GM20431 (cell line): ENCODE results near the gene FGFRL1.
"Not testable (repeated sequence)": the region's sequence is repeated elsewhere in the genome, so short reads cannot be mapped to it uniquely, and the experiment has no call there.

ENCODE experiments used
- in situ Hi-C: fragments of 300-500 bp; cut with MseI, MboI; formaldehyde crosslinking; loops from one replicate; pipeline ENCODE4 v1.15.0; 2020; ENCODE audit warnings: low sequenced_read_pairs; ENCODE audit not compliant: unreplicated experiment

Gene FGFRL1

DNA sequence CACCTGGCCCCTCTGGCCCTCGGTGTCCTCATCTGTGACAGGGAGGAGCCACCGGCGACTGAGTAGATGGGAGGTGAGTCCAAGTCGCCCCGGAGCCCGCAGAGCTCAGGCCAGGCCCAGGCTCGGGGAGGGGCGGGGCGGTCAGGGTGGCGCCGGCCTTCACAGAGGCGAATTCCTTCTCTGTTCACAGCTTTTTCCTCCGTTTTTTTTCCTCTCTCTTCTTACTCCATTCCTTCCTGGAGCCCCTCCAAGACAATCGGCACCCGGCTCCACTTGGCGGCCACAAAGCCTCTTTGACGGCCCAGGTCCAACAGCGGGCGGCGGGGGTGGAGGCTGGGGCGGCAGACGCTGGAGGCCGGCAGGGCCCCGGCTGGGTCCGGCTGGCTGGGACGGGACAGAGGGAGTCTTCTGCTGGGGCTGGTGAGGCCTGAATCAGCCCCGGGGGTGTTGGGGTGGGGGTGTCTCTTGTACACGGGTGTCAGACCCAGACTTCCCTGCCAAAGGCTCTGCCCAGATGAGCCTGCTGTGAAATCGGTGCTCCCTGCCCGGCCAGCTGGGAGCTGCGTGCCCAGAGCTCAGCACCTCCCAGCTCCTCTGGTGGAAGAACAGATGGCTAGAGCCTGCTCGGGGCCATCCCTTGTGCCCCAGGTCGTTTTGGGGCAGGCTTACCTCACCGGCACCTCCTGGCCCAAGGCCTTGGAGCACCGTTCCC, 22.6 kb downstream of the FGFRL1 start:
- in situ Hi-C loops = no loop called here

DNA sequence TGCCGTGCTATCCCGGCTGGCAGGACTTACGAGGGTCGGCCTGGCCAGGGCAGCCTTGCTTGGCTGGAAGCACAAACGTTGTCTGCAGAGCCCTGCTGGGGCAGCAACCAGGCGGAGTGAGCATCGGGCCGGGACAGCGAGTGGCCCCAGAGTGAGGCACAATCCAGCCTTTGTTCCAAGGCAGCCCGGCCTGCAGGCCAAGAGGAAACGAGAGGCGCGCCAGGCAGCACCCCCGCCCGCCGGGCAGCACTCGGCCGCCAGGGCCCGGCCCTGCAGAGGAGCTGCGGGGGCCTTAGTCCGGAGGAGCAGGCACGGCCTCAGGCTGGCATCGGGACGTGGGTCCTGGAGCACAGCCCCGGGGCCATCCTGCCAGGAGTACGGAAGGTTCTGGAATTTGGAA, 24.1 kb downstream of the FGFRL1 start:
- in situ Hi-C loops = no loop called here

DNA sequence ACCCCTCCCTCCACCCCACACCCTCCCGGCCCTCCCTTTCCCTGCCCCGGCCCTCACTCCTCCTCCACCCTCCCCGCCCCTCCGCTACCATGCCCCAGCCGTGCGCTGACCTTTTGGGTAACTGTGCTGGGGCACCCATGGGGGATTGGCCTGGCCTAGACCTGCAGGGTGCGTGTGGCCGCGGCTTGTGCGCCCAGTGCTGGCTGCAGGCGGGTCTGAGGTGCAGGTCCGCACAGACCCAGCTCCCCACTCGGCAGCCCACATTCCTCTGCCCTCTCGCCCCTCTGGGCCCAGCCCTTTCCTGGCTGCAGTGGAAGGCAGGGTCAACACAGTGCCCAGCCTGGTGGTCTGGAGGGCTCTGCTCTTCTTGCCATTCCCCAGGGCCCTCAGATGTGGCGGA, 24.7 kb downstream of the FGFRL1 start:
- in situ Hi-C loops = no loop called here

DNA sequence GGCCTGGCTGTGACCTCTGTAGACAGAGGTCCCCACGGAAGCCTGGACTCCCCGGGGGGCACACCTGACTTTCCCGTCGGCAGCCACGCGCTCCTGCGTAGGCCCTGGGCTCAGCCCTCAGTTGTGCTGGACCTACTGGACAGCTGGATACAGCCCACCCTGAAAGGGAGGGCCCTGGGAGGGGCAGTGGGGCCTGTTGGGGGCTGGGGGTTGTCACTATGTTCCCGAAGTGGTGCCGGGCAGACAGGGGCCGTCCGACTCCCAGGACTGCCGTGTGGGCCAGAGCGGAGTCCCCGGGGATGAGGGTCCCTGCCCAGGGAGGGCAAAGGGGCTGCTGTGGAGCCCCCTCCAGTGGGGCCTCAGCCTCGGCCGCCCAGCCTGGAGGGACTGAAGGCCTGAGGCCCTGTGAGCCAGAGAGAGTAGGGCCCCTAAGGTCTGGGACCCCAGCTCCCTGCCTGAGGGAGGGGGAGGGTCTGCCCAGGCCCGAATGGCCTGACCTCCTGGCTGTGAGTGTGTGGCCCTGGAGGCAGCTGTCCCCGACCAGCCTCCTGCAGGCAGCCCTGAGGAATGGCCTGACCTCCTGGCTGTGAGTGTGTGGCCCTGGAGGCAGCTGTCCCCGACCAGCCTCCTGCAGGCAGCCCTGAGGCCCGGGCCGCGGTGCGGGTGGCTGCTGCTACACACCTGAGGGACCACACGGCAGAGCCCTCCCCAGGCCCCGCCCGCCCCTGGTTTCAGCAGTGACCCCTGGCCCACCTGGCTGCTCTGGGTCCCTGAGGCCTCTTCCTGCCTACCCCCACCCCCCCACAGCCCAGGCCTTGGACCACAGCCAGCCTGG, 25.8 kb downstream of the FGFRL1 start:
- in situ Hi-C loops = no loop called here

DNA sequence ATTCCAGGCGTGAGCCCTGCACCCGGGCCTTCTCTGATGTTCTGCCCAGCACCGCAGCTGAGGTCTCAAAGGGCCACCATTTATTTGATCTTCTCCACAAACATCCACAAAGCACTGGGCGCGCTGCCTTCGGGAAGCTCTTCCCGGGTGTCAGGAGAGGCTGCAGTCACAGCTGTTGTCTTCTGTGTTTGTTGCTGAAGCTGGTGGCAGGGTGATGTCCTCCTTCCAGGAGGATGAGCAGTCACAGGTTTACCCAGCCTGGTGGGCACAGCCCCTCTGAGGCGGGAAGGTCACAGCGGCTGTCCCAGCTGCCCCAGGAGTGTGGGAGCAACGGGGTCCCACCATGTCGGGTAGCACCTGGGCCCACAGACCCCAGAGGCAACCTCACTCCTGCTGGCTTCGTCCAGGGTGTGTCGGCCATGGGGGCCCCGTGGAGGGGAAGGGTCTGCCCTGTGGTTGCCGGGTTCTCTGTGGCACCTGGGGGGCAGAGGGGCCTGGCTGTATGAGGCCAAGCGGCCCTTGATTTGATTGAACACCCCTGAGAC, 27.6 kb downstream of the FGFRL1 start:
- in situ Hi-C loops = no loop called here

DNA sequence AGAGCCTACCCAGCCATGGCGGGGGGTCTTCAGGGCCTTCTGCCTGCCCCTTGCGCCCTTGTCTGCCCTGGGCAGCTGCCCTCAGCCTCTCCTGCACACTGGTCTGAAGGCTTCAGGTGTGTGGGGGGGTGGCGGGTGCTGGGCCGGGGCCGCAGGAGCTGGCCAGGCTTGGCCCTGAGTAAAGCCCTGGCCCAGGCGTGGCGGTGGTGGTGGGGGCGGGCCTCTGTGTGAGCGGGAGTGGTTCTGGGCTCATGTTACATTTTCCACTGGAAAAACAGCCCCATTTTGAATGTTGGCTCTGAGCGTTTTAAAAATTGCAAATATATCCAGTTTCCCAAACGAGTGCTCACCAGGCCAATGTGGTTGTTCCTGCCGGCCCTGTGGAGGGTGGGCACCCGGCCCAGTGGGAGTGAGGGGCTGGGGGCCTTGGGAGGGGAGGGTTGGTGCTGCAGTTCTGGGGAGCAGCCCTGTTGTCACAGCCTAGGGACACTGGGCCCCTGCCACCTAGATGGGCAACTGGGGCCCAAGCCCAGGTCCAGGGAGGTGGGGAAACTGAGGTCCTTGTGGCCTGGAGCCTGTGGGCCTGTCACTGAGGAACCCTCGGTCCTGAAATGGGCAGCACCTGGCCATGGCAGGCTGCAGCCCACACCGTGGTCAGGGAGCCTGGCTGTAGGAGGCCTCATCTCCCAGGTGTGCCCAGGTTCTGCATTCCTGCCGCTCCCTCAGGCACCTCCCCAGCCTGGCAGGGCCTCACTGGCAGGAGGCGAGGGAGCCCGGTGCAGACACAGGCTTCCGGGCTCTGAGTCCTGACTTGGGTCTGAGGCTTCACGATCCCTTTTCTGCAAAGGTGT, 28.3 kb downstream of the FGFRL1 start:
- in situ Hi-C loops = no loop called here

DNA sequence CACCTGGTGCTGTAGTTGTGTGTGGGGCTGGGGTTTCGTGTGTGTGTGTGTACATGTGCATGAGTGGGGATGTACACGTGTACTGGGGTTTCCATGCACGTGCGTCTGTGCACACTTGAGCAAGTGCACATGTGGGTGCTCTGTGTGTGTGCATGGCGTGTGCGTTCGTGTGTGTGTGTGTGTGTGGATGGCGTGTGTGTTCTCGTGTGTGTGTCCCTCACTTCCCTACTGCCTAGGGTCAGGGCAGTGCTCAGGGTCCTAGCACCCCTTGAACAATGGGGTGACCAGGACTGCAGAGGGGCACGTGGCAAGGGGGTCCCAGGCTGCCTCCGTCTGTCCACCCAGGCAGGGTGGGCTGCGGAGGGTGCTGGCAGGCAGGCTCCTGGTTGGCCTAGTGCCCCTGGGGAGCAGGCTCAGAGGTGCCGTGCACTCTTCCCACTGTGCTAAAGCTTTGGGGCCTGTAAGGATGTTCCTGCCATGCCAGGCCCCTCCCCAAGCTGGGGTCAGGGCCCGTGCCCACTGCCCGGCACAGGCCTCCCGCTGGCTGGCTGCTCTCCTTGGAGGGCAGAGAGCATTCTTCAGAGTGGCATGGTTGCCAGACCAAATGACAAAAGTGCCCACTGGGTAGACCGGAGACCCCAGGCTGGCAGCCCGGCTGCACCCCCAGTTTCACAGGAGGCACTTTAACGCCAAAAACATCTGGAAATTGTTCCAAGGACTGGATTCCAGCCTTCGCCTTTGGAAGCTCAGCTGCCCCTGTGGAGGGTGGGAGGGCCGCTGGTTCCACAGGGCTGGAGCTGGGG, 29.1 kb downstream of the FGFRL1 start:
- in situ Hi-C loops = no loop called here

DNA sequence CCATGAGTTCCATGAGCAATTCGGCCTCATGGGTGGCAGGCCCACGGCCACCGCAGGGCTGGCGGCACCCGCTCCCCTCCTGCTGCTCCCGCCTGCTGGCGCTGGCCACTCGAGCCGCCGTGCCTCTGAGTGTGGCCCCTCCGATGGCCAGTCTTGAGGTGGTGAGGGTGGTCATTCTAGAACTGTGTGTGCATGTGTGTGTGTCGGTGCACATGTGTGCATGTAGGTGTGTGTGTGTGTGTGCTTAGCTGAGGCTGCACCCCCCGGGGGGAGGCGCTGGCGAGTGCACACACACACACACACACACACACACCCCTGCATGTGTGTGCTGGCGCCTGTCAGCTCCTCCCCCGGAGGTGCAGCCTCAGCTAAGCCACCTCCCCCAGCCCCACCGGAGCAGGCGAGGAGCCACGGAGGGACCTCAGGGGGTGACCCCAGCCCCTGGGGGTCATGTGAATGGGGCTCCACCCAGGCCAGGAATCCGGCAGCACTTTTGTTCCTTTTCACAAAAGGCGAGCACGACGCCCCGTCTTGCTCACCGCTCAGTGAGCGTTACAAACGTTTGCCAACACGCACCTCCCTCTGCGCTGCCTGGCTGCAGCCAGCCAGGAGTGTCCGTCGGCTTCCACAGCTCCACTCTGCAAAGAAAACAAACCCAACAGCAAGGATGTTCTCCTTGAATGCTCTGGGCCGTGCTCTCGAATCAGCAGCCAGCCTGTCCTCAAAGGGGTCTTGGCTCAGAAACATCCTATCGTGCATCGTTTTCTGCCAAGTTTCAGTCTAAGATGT, 29.9 kb downstream of the FGFRL1 start:
- in situ Hi-C loops = no loop called here

DNA sequence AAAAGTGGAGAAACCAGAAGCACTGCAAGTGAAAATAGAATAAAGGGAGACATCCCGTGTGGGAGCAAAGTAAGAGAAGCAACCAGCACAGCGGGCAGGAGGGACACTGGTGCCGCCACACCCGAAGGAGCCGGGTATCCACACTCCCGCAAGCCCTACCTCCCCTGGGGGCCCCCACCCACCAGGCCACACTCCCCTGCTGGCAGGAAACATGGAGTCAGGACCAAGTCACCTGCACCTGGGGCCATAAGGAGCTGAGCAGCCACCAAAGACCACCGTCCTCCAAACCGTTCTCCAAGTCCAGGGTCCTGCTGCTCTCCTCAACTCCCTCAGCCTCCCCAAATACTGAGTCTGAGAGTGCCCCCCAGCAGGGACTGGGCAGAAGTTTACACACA, 30.5 kb downstream of the FGFRL1 start:
- in situ Hi-C loops = no loop called here

DNA sequence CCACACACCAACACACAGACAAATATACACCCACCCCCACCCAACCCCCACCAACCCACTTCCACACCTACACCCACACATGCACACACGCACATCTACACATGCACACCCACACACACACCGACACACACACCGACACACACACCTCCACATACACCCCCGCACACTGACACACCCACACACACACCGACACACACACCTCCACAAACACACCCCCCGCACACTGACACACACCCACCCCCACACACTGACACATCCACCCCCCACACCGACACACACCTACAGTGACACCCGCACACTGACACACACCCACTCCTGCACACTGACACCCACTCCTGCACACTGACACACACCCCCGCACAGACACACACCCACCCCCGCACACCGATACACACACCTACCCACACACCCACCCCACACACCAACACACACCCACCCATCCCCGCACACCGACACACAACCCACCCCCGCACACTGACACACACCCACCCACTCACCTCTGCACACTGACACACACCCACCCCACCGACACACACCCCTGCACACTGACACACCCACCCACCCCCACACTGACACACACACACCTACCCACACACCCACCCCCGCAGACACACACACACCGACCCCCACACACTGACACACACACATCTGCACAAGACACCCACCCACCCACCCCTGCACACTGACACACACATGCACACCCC, 31.1 kb downstream of the FGFRL1 start:
- in situ Hi-C loops = no loop called here

DNA sequence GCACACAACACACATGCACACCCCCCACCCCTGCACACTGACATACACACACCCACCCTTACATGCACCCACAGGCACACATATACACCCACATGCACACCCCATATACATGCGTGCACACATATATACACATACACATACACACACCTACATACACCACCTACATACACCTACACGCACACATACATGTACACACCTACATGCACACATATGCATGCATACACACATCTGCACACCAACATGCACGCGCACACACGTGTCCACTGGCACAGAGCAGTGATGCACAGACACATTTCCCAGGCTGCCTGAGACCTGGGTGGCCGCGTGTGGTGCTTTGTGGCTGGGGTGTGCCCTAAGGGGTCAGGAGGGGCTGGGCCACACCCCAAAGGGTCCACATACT, 31.7 kb downstream of the FGFRL1 start:
- in situ Hi-C loops = no loop called here

DNA sequence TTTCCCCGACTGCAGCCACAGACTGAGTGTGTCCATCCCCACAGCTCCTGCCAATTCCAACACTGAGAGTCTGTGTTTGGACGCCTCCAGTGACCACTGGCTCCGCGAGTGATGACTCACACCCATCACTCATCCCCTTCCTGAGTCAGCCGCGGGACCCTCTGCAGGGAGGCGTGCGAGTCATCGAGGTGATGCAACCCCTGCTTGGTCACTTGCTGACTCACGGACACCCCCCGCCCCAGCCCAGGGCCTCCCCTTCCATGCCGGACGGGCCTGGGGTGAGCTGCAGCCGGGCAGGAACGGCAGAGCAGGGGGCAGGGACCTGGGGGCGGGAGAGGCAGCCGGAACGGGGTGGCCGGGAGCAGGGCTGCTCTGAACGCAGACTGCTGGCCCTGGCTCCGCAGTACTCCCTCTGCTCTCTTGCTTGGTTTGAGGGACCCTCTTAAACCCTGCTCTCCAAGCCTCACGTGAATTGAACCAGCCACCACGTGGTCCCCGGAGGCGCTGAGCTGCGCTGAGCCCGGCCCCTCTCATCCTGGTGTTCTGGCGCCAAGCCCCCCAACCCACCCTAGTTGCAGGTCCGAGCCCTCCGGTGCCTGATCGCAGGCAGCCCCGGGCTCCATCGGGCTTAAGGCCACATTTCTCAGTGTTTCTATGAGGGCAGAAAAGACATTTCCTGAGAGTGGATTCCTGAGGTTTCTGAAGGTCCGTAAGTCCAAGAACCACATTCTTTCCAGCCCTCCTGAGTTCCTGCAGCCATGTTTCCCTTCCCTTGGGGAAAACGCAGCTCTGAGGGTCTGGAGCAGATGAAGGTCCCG, 32.4 kb downstream of the FGFRL1 start:
- in situ Hi-C loops = no loop called here

DNA sequence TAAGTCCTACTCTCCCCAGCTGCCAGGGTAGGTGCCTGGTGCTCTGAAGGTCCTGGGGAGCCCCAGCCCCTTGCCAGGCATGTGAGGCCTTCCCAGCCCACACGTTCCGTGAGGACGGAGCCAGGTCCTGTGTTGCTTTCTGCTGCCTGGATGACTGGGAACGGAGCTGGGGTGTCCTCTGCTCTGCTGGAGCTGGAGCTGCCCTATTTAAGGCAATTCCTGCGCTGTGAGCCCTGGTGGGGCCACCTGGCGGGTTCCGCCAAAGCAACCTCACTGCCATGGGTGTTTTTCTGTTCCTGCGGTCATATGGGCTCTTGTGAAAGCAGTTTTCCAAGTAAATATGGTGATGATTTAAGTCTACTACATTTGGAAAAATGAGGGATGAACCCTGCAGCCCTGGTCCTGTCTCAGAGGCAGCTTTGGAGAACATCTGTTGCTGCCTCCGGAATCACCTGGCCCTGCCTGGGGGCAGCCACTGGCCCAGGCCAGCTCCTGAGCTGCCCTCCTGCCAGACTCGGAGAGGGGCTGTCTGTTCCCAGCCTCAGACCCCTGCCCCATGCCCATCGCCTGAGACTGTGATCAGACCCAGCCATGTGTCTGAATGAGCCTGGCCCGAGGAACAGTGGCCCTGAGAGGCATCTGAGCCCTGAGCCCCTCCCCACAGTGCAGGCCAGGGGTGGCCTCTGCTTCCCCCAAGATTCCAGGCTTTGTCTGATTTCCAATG, 33.2 kb downstream of the FGFRL1 start:
- in situ Hi-C loops = no loop called here

DNA sequence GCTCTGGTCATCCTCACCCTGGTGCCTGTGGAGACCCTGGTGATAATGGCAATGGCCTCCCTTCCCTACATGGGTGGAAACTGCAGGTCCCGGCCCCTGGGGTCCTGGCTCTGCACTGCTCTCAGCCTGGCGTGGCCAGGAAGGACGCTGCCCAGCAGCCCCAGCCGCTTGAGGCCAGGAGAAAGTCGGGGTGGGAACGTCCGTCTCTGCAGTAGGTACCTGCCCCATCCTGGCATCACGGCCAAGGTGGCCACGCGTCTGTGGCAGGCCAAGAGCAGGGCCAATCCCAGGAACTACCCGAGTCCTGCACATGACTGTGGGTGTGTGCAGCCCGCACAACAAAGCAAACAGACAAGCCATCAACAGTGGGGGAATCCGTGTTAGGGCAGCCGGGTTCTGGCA, 33.8 kb downstream of the FGFRL1 start:
- in situ Hi-C loops = no loop called here

DNA sequence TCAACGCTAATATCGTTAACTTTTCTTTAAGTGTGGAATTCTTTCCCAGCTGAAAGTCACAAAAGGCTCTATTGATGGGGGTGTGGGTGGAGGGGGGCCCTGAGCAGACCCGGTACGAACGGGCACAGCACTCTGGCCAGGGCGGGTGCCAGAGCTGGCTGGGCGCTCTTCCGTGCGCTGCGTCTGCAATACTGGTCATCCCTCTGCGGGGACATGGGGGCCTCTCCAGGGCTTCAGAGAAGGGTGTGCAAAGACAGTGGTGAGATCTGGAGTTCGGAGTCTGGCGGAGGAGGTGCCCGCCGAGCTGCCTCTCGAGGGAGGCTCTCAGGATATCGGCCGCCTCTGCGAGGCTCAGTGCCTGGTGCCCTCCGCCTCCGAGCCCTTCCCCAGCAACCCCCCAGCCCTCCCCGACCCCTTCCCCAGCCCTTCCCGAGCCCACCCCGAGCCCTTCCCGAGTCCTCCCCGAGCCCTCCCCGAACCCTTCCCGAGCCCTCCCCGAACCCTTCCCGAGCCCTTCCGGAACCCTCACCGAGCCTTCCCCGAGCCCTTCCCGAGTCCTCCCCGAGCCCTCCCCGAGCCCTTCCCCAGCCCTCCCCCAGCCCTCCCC, 34.3 kb downstream of the FGFRL1 start:
- in situ Hi-C loops = no loop called here

DNA sequence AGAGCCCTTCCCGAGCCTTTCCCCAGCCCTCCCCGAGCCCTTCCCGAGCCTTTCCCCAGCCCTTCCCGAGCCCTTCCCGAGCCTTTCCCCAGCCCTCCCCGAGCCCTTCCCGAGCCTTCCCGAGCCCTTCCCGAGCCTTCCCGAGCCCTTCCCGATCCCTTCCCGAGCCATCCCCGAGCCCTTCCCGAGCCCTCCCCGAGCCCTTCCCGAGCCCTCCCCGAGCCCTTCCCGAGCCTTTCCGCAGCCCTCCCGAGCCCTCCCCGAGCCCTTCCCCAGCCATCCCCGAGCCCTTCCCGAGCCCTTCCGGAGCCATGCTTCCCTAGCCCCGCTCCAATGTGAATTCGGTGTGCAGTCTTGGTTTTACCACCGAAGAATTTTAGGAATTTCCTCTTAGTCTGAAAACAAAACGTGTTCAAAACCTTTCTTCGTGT, 35.2 kb downstream of the FGFRL1 start:
- in situ Hi-C loops = not testable (repeated sequence)
